SU-DHL-6 (cell line): ENCODE measurements around the gene THUMPD2.

Experiments used
- H2AFZ ChIP-seq: fragments of 200-600 bp; sonication (generic); 2 replicates; pipeline ENCODE4 v1.6.1; 2014; ENCODE audit warnings: low read depth, mild to moderate bottlenecking, moderate library complexity, mixed read lengths, antibody characterized with exemption, low read length; ENCODE audit not compliant: severe bottlenecking
- H3F3A ChIP-seq: fragments of 200-600 bp; shearing (Covaris generic); 2 replicates; pipeline ENCODE4 v1.6.0; 2016; ENCODE audit warnings: antibody characterized with exemption, mild to moderate bottlenecking; ENCODE audit not compliant: insufficient read depth
- H3K27ac ChIP-seq: fragments of 200-600 bp; sonication (generic); 2 replicates; pipeline ENCODE4 v1.5.1; 2016; ENCODE audit warnings: low read depth, mild to moderate bottlenecking, low read length, moderate library complexity, mixed read lengths
- H3K27me3 ChIP-seq: fragments of 200-600 bp; sonication (generic), shearing (Covaris generic); 2 replicates; pipeline ENCODE4 v1.6.0; 2014; ENCODE audit warnings: mild to moderate bottlenecking, low read length
- H3K36me3 ChIP-seq: fragments of 200-600 bp; sonication (generic); 2 replicates; pipeline ENCODE4 v1.6.1; 2014; ENCODE audit warnings: mild to moderate bottlenecking, low read length, mixed read lengths
- H3K4me2 ChIP-seq: fragments of 300-600, 200-600 bp; shearing (Covaris generic), sonication (generic); 2 replicates; pipeline ENCODE4 v1.6.0; 2014; ENCODE audit warnings: low read length, low read depth, mild to moderate bottlenecking; ENCODE audit not compliant: poor library complexity, severe bottlenecking
- H3K4me3 ChIP-seq: fragments of 200-600 bp; sonication (generic); 2 replicates; pipeline ENCODE4 v1.5.1; 2014; ENCODE audit warnings: antibody characterized with exemption, low read length, mild to moderate bottlenecking, mixed read lengths; ENCODE audit not compliant: insufficient read depth, poor library complexity, severe bottlenecking
- H3K79me2 ChIP-seq: fragments of 200-600 bp; sonication (generic); 2 replicates; pipeline ENCODE4 v1.6.1; 2014; ENCODE audit warnings: mild to moderate bottlenecking, low read length, moderate library complexity; ENCODE audit not compliant: insufficient read depth
- H3K9ac ChIP-seq: fragments of 200-600 bp; sonication (generic); 2 replicates; pipeline ENCODE4 v1.7.0; 2014; ENCODE audit warnings: mild to moderate bottlenecking, low read length
- H3K9me2 ChIP-seq: fragments of 200-600 bp; sonication (generic); replicated peaks from 2 replicates; pipeline ENCODE4 v1.6.1; 2014; ENCODE audit warnings: low read length; ENCODE audit not compliant: insufficient read depth
- H3K9me3 ChIP-seq: fragments of 200-600 bp; sonication (generic); 2 replicates; pipeline ENCODE4 v1.6.1; 2014; ENCODE audit warnings: low read length, mixed read lengths; ENCODE audit not compliant: insufficient read depth
- H4K20me1 ChIP-seq: fragments of 200-600 bp; sonication (generic); 2 replicates; pipeline ENCODE4 v1.6.1; 2014; ENCODE audit warnings: low read depth, mild to moderate bottlenecking, antibody characterized with exemption, low read length, moderate library complexity, mixed read lengths
- CTCF ChIP-seq: fragments of 200-600 bp; sonication (generic); IDR thresholded peaks from one replicate; pipeline ENCODE4 v1.5.1; 2017; ENCODE audit warnings: antibody characterized with exemption, mild to moderate bottlenecking, low read length, moderate library complexity; ENCODE audit not compliant: insufficient read depth, poor library complexity, severe bottlenecking
- EZH2phosphoT487 ChIP-seq: fragments of 200-600 bp; sonication (generic), shearing (Covaris generic); conservative IDR thresholded peaks from 2 replicates; pipeline ENCODE4 v1.6.1; 2018; ENCODE audit warnings: mild to moderate bottlenecking, antibody characterized with exemption, low read length, moderate library complexity, mixed read lengths

The THUMPD2 gene

GRCh38 chr2:39780825-39781600 is 2.0 kb upstream of the THUMPD2 start:
- Histone ChIP-seq H3K4me2 (no peak overlapping the region), H4K20me1 (no peaks in the 10 kb centered on the region), H2AFZ (no peak overlapping the region), H3K9me2 (no peaks in the 10 kb centered on the region), H3K27ac (no peak overlapping the region), H3K36me3 (no peaks in the 10 kb centered on the region), H3F3A (peaks cover 7% of the 10 kb centered on the region), H3K9me3 (no peaks in the 10 kb centered on the region), H3K9ac (no peak overlapping the region), H3K79me2 (peaks cover 29% of the 10 kb centered on the region), H3K4me3 (no peak overlapping the region), H3K27me3 (no peaks in the 10 kb centered on the region)
- TF ChIP-seq CTCF (no peak), EZH2phosphoT487 (no peak)

- Histone ChIP-seq H2AFZ (peak overlapping the region; percentile 99), H3K9me2 (no peaks in the 10 kb centered on the region), H3K4me3 (no peak overlapping the region), H3K27me3 (no peaks in the 10 kb centered on the region), H3K79me2 (peaks cover 40% of the 10 kb centered on the region), H4K20me1 (no peaks in the 10 kb centered on the region), H3K9ac (no peak overlapping the region), H3K4me2 (peak overlapping the region; percentile 93), H3K27ac (no peak overlapping the region), H3K36me3 (no peaks in the 10 kb centered on the region), H3F3A (peaks cover 7% of the 10 kb centered on the region), H3K9me3 (no peaks in the 10 kb centered on the region)
- TF ChIP-seq CTCF (no peak), EZH2phosphoT487 (no peak)
Measured at GRCh38 chr2:39779927-39780326, 869 bp upstream of the THUMPD2 start.

GRCh38 chr2:39779341-39779851 is 338 bp upstream of the THUMPD2 start:
- peaks cover 7% of the 10 kb centered on the region for H3F3A ChIP-seq
- no peaks in the 10 kb centered on the region for H3K9me2 ChIP-seq
- no peak for TF ChIP-seq EZH2phosphoT487
- TF ChIP-seq CTCF = no peak
- peak overlapping the region; percentile 84 for H3K9ac ChIP-seq
- H3K27me3 ChIP-seq = no peaks in the 10 kb centered on the region
- H3K79me2 ChIP-seq = peaks cover 46% of the 10 kb centered on the region
- H3K4me3 ChIP-seq = peak overlapping the region; percentile 90
- H3K4me2 ChIP-seq = peak overlapping the region; percentile 93
- no peaks in the 10 kb centered on the region for H3K36me3 ChIP-seq
- H3K9me3 ChIP-seq = no peaks in the 10 kb centered on the region
- H4K20me1 ChIP-seq = no peaks in the 10 kb centered on the region
- H2AFZ ChIP-seq = peak overlapping the region; percentile 99
- no peak overlapping the region for H3K27ac ChIP-seq
